Motor neuron (in vitro differentiated cells): ENCODE results near the gene NUDT22. TPM values are rescaled to one million over a fixed set of nuclear protein-coding genes. Genes with fewer than 3 reads are reported as not detected.

Source experiments
- ATAC-seq, 8 experiments: fragments of 200-7000 bp; cut with Tn5 transposase; replicated peaks in 6 of 8; 2 replicates each; pipeline ENCODE4 v1.8.0; 2021; ENCODE audit warnings: mild to moderate bottlenecking in 8 of 8, moderate library complexity in 8 of 8
- H3K27ac ChIP-seq, 2 donors: fragments of 250-450 bp; sonication (Bioruptor Pico); 2 replicates each; pipeline ENCODE4 v1.9.0; 2021; ENCODE audit warnings: antibody characterized with exemption in 2 of 2, mild to moderate bottlenecking in 2 of 2, moderate library complexity in 1 of 2
- H3K4me1 ChIP-seq, 2 donors: fragments of 250-450 bp; sonication (Bioruptor Pico); replicated peaks in 1 of 2; 2 replicates each; pipeline ENCODE4 v1.6.1; 2021; ENCODE audit warnings: antibody characterized with exemption in 2 of 2, mild to moderate bottlenecking in 2 of 2, moderate library complexity in 1 of 2
- H3K4me3 ChIP-seq, 5 donors: fragments of 250-450 bp; sonication (Bioruptor Pico); 2 replicates each; pipeline ENCODE4 v1.9.0; 2021; ENCODE audit warnings: antibody characterized with exemption in 5 of 5, mild to moderate bottlenecking in 5 of 5, moderate library complexity in 4 of 5
- WGBS, 10 experiments: fragments of 450-650 bp; shearing (Covaris generic); methylation state at CpG; one replicate each; pipeline ENCODE4 v1.0.0; 2022; 5-methylcytosine and 5-hydroxymethylcytosine counted together
- in situ Hi-C, 9 experiments: fragments of 400-800 bp; cut with MboI; loops; one replicate each; pipeline ENCODE4 v1.15.0; 2021; ENCODE audit warnings: low sequenced_read_pairs in 9 of 9, low pct_unique_long_range_greater_than_20kb in 2 of 9; ENCODE audit not compliant: unreplicated experiment in 9 of 9
- total RNA-seq, 8 experiments: library from RNA; unstranded; fragments of 300-600 nt; gene quantifications; 2 replicates each; pipeline versions ENCODE4 v1.2.3 to v1.2.4, GENCODE V29; 2022

Gene NUDT22
- total RNA-seq, 8 experiments from 2014 or later = 17.3 to 65.4 (median 35.4) TPM

GRCh38 chr11:64251753-64252002, 25.6 kb downstream of the NUDT22 start:
- peak overlapping the region; percentile 37 to 61 (median 47) for H3K4me3 ChIP-seq
- no peak for ATAC-seq
- no peak overlapping the region for H3K27ac ChIP-seq
- in situ Hi-C loops = no loop called here
- H3K4me1 ChIP-seq = peaks cover 14 to 25% of the 10 kb centered on the region in 2 donors
- 0% methylated on average over 3 of the region's 18 CpGs; no CpG with 5 or more reads in 9 of the 10 experiments for WGBS, 10 experiments

GRCh38 chr11:64252003-64252872, 26.2 kb downstream of the NUDT22 start:
- peaks cover 14 to 25% of the 10 kb centered on the region in 2 donors for H3K4me1 ChIP-seq
- H3K27ac ChIP-seq = no peak overlapping the region
- 3 to 18% methylated on average over 4 to 6 of the region's 23 CpGs; no CpG with 5 or more reads in 8 of the 10 experiments for WGBS, 10 experiments
- in situ Hi-C loops = no loop called here
- ATAC-seq = peak in 3 of 8 experiments; percentile 11 to 38 (median 37)
- peak overlapping the region; percentile 37 to 61 (median 47) for H3K4me3 ChIP-seq

- Histone ChIP-seq H3K4me3 (no peak overlapping the region), H3K27ac (no peak overlapping the region), H3K4me1 (peaks cover 8 to 20% of the 10 kb centered on the region in 2 donors)
- in situ Hi-C loops = no loop called here
- whole genome bisulfite sequencing, 10 experiments = 61 to 90% (median 85%) methylated on average over 2 to 7 of the region's 8 CpGs; no CpG with 5 or more reads in 5 of the 10 experiments
- no peak for ATAC-seq
These were observed 27.0 kb downstream of the NUDT22 start for GRCh38 chr11:64253043-64253442.

DNA sequence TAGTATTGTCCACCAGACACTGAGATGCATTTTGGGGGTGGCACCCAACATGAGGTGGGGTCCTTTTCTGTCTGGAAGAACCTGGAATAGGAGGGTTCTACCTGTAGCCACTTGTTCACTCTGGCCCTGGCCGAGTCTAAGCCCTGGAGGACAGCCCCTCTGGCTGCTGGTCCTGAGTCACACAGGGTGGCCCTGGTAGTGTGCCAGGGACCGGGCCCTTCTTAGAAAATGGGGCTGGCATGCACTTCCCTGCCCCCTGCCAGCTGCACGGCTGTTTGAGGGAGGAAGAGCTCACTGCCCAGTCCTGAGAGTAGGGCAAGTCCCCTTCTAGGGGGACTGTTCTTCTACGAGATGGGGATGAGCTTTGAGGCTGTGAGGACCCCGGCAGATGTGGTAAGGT, 27.4 kb downstream of the NUDT22 start:
- Histone ChIP-seq H3K4me1 (peaks cover 8 to 20% of the 10 kb centered on the region in 2 donors), H3K27ac (no peak overlapping the region), H3K4me3 (no peak overlapping the region)
- ATAC-seq = no peak
- in situ Hi-C loops = no loop called here
- 100% methylated on average over 1 of the region's 5 CpGs; no CpG with 5 or more reads in 9 of the 10 experiments for WGBS, 10 experiments

DNA sequence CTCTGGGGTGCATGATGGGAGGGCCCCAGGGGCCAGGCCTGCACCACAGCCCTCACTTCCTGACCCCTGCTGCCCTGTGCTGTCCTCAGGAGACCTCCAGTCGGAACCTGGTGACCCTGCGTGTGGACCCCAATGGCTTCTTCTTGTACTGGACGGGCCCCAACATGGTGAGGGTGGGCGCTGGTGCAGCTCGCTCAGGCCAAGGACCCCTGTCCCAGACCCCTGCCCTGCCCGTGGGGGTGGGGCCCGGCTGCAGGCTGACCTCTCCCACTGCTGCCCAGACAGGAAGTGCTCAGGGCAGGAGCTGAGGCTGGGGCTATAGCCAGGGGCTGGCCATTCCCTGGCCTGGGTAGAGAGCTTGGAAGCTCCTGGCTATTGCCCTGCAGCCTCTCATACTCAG, 28.3 kb downstream of the NUDT22 start:
- in situ Hi-C loops = no loop called here
- 90 to 100% methylated on average over 1 to 2 of the region's 7 CpGs; no CpG with 5 or more reads in 8 of the 10 experiments for WGBS, 10 experiments
- Histone ChIP-seq H3K4me1 (peaks cover 8 to 17% of the 10 kb centered on the region in 2 donors), H3K4me3 (no peak overlapping the region), H3K27ac (no peak overlapping the region)
- no peak for ATAC-seq

GRCh38 chr11:64255135-64256128, 29.4 kb downstream of the NUDT22 start:
- WGBS, 10 experiments = 100% methylated on average over 1 to 4 of the region's 35 CpGs; no CpG with 5 or more reads in 6 of the 10 experiments
- in situ Hi-C loops = no loop called here

DNA sequence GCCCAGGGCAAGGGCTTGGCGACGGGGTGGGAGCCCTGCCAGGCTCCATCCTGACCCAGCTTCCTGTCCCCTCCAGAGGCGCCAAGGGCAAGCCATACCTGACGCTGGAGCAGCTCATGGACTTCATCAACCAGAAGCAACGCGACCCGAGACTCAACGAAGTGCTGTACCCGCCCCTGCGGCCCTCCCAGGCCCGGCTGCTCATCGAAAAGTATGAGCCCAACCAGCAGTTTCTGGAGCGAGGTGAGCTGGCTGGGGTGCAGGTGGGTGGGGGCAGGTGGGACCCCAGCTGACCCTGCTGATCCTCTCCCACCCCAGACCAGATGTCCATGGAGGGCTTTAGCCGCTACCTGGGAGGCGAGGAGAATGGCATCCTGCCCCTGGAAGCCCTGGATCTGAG, 30.2 kb downstream of the NUDT22 start:
- Histone ChIP-seq H3K4me1 (peaks cover 2 to 4% of the 10 kb centered on the region in 2 donors), H3K4me3 (no peak overlapping the region), H3K27ac (no peak overlapping the region)
- in situ Hi-C loops = no loop called here
- ATAC-seq = no peak
- 80 to 100% (median 96%) methylated on average over 1 to 4 of the region's 15 CpGs; no CpG with 5 or more reads in 7 of the 10 experiments for WGBS, 10 experiments

More at GRCh38 chr11:64255135-64256128, 29.4 kb downstream of the NUDT22 start:
- Histone ChIP-seq H3K4me3 (no peak overlapping the region), H3K27ac (no peak overlapping the region), H3K4me1 (peaks cover 7 to 8% of the 10 kb centered on the region in 2 donors)
- no peak for ATAC-seq

DNA sequence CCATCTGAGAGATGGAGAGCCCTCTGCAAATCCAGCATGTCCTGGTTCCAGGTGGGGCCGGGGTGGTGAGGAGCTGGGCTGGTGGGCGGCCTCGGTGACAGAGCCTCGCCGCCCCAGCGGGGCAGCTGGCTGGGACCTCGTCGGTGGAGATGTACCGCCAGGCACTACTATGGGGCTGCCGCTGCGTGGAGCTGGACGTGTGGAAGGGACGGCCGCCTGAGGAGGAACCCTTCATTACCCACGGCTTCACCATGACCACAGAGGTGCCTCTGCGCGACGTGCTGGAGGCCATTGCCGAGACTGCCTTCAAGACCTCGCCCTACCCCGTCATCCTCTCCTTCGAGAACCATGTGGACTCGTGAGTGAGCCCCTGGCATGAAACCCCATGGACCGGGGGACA, 32.3 kb downstream of the NUDT22 start:
- 50 to 100% (median 58%) methylated on average over 1 to 4 of the region's 24 CpGs; no CpG with 5 or more reads in 6 of the 10 experiments for WGBS, 10 experiments
- H3K4me3 ChIP-seq = no peak overlapping the region
- peaks cover 3 to 4% of the 10 kb centered on the region in 2 donors for H3K4me1 ChIP-seq
- ATAC-seq = no peak
- in situ Hi-C loops = no loop called here
- no peak overlapping the region for H3K27ac ChIP-seq

- Histone ChIP-seq H3K27ac (no peak overlapping the region), H3K4me3 (no peak overlapping the region), H3K4me1 (peaks cover 10 to 11% of the 10 kb centered on the region in 2 donors)
- ATAC-seq = no peak
- in situ Hi-C loops = no loop called here
- 86% methylated on average over 1 of the region's 32 CpGs; no CpG with 5 or more reads in 9 of the 10 experiments for WGBS, 10 experiments
These were observed 33.0 kb downstream of the NUDT22 start for GRCh38 chr11:64258946-64259532.

GRCh38 chr11:64259533-64260067, 33.5 kb downstream of the NUDT22 start:
- no peak for ATAC-seq
- Histone ChIP-seq H3K4me3 (no peak overlapping the region), H3K4me1 (peaks cover 16% of the 10 kb centered on the region in 2 donors), H3K27ac (no peak overlapping the region)
- 83 to 100% (median 90%) methylated on average over 1 to 2 of the region's 4 CpGs; no CpG with 5 or more reads in 2 of the 10 experiments for WGBS, 10 experiments
- in situ Hi-C loops = no loop called here

- Histone ChIP-seq H3K4me1 (peaks cover 22% of the 10 kb centered on the region in 2 donors), H3K4me3 (no peak overlapping the region), H3K27ac (no peak overlapping the region)
- WGBS, 10 experiments = 80 to 100% (median 100%) methylated on average over 1 to 2 of the region's 6 CpGs; no CpG with 5 or more reads in 6 of the 10 experiments
- ATAC-seq = no peak
- in situ Hi-C loops = no loop called here
These were observed 34.2 kb downstream of the NUDT22 start for GRCh38 chr11:64260147-64260708.

DNA sequence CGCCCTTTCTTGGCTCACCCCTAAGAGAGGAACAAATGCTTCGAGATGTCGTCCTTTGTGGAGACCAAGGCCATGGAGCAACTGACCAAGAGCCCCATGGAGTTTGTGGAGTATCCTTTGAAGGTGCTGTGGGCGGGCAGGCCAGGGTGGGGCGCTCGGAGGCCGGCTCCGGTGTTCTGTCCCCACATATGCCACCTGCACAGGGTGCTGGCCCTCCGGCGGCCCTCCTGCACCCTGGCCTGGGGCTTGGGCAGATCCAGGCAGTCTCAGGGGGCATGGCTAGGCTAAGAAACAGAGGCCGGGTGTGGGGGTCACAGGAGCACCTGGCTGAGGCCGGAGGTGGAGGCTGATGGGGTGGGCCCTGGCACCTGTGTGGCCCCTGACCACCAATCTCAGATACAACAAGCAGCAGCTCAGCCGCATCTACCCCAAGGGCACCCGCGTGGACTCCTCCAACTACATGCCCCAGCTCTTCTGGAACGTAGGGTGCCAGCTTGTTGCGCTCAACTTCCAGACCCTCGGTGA, 35.5 kb downstream of the NUDT22 start:
- in situ Hi-C loops = no loop called here
- 81 to 98% (median 87%) methylated on average over 3 to 8 of the region's 18 CpGs; no CpG with 5 or more reads in 7 of the 10 experiments for WGBS, 10 experiments
- no peak for ATAC-seq
- Histone ChIP-seq H3K27ac (no peak overlapping the region), H3K4me1 (peaks cover 22 to 24% of the 10 kb centered on the region in 2 donors), H3K4me3 (no peak overlapping the region)
